Endothelial cell of umbilical vein (primary cell): ENCODE measurements around the gene ZNF652. TPM values are rescaled to one million over a fixed set of nuclear protein-coding genes. Genes with fewer than 3 reads are reported as not detected.
"Not testable (repeated sequence)": the region's sequence is repeated elsewhere in the genome, so short reads cannot be mapped to it uniquely, and the experiment has no call there.

ENCODE experiments used
- BruUV-seq: library from RNA; stranded (reverse); fragments of 400-500 nt; replicated peaks from 2 replicates; lab custom pipeline; 2021; lab: Mats Ljungman, UMichigan
- CTCF ChIA-PET: fragments of 300-600, 350-600 bp; sonication (Branson Sonifier 250); formaldehyde crosslinking; loops from one replicate; lab custom pipeline; 2021; ENCODE audit warnings: antibody characterized with exemption, inconsistent platforms; lab: Charles Lee
- POLR2A ChIA-PET: fragments of 300-600, 350-600 bp; sonication (Branson Sonifier 250); formaldehyde crosslinking; loops from one replicate; lab custom pipeline; 2021; ENCODE audit warnings: antibody characterized with exemption, inconsistent platforms; lab: Charles Lee
- DNase-seq: peaks from one replicate; pipeline ENCODE4 v3.0.0-alpha.2; 2011; ENCODE audit warnings: low read depth, low spot score
- FAIRE-seq: peaks from 2 replicates; lab custom pipeline; 2011; peaks lifted over from hg19 to GRCh38; lab: Jason Lieb, UNC
- H2AFZ ChIP-seq: 2 replicates; pipeline ENCODE4 v1.6.0; 2012; ENCODE audit warnings: low read depth, low read length, control low read depth, inconsistent platforms
- H3K27ac ChIP-seq: 2 replicates; pipeline ENCODE4 v1.5.1; 2011; ENCODE audit warnings: low read depth, mild to moderate bottlenecking, control low read depth, low read length, moderate library complexity; ENCODE audit not compliant: insufficient read depth
- H3K27me3 ChIP-seq, 2 experiments: 2 replicates each; pipeline versions ENCODE4 v1.6.0 to v1.6.1; 2011; ENCODE audit warnings: low read length in 2 of 2, mixed read lengths in 1 of 2; ENCODE audit not compliant: control insufficient read depth in 2 of 2, insufficient read depth in 2 of 2
- H3K36me3 ChIP-seq, 2 experiments: 2 replicates in 1 of 2; 3 replicates in 1 of 2; pipeline ENCODE4 v1.5.1; 2011; ENCODE audit warnings: low read length in 2 of 2, mild to moderate bottlenecking in 1 of 2, moderate library complexity in 1 of 2; ENCODE audit not compliant: control insufficient read depth in 2 of 2, insufficient read depth in 2 of 2; ENCODE audit errors: extremely low read depth in 1 of 2
- H3K4me1 ChIP-seq: 3 replicates; pipeline ENCODE4 v1.5.1; 2011; ENCODE audit warnings: mild to moderate bottlenecking, low read length; ENCODE audit not compliant: control insufficient read depth, insufficient read depth; ENCODE audit errors: extremely low read depth
- H3K4me2 ChIP-seq: 2 replicates; pipeline ENCODE4 v1.6.1; 2011; ENCODE audit warnings: low read length, control low read depth, mixed read lengths; ENCODE audit not compliant: insufficient read depth
- H3K4me3 ChIP-seq, 3 experiments: fragments of 200-600 bp in 1 of 3; sonication (generic), shearing (Covaris generic) in 1 of 3; replicated peaks in 1 of 3; 2 replicates each; pipeline ENCODE4 v1.5.1; 2011 to 2016; ENCODE audit warnings: control low read depth in 3 of 3, low read length in 3 of 3, mild to moderate bottlenecking in 2 of 3, inconsistent platforms in 1 of 3, low read depth in 1 of 3, moderate library complexity in 1 of 3; ENCODE audit not compliant: insufficient read depth in 1 of 3
- H3K79me2 ChIP-seq: 2 replicates; pipeline ENCODE4 v1.6.0; 2012; ENCODE audit warnings: low read length, inconsistent platforms; ENCODE audit not compliant: control insufficient read depth, insufficient read depth
- H3K9ac ChIP-seq: replicated peaks from 2 replicates; pipeline ENCODE3; 2011; ENCODE audit warnings: low read length, control low read depth; ENCODE audit not compliant: insufficient read depth; ENCODE audit errors: extremely low read depth
- H3K9me1 ChIP-seq: replicated peaks from 3 replicates; pipeline ENCODE4 v1.6.0; 2011; ENCODE audit warnings: mild to moderate bottlenecking, low read length; ENCODE audit not compliant: control insufficient read depth, insufficient read depth; ENCODE audit errors: extremely low read depth
- H3K9me3 ChIP-seq: replicated peaks from 2 replicates; pipeline ENCODE4 v1.5.1; 2012; ENCODE audit warnings: low read length, inconsistent platforms; ENCODE audit not compliant: control insufficient read depth, insufficient read depth
- H4K20me1 ChIP-seq: replicated peaks from 2 replicates; pipeline ENCODE3; 2011; ENCODE audit warnings: mild to moderate bottlenecking, low read length; ENCODE audit not compliant: control insufficient read depth, insufficient read depth; ENCODE audit errors: extremely low read depth
- POLR2AphosphoS5 ChIP-seq: IDR thresholded peaks from 2 replicates; pipeline ENCODE4 v1.6.1; 2012; ENCODE audit warnings: low read depth, mild to moderate bottlenecking, control low read depth, low read length, moderate library complexity; ENCODE audit not compliant: insufficient read depth
- dilution Hi-C: fragments of 300-500 bp; cut with MboI; formaldehyde crosslinking; loops from one replicate; pipeline ENCODE4 v1.15.0; 2019; ENCODE audit warnings: low sequenced_read_pairs; ENCODE audit not compliant: extremely low pct_ligation_motif_present
- intact Hi-C: fragments of 100-400 bp; cut with micrococcal nuclease; formaldehyde crosslinking; loops from one replicate; pipeline ENCODE4 v1.10.0; 2022
- polyA plus RNA-seq, 4 experiments: library from polyadenylated mRNA; depleted of rRNA in 3 of 4; stranded (reverse) in 3 of 4; unstranded in 1 of 4; fragments of >200 nt; gene quantifications; 2 replicates each; pipeline versions ENCODE4 v1.2.1 to v1.2.3, GENCODE V29; 2011 to 2012; ENCODE audit warnings: missing spikeins in 1 of 4
- total RNA-seq: library from RNA; stranded (reverse); gene quantifications from 2 replicates; pipeline ENCODE4 v1.2.3, GENCODE V29; 2021

Gene ZNF652
- total and polyA plus RNA-seq, 2 donors (not counting 3 experiments of a cell fraction or from before 2014, with no cell fraction given), result 6.1 to 18.6 TPM

DNA sequence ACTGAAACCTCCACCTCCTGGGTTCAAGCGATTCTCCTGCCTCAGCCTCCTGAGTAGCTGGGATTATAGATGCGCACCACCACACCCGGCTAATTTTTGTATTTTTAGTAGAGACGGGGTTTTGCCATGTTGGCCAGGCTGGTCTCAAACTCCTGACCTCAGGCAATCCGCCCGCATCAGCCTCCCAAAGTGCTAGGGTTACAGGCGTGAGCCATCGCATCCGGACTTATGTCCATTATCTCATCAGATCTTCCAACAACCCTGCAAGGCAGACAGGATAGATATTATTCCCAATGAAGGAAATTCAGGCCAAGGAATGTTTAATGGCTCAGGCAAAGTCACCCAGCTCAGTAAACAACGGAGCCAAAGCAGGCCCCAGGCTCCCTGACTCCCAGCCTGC is 3.1 kb upstream of the ZNF652 start:
- dilution Hi-C loops, result not testable (repeated sequence)
- peaks cover 13% of the 10 kb centered on the region for H3K4me1 ChIP-seq

DNA sequence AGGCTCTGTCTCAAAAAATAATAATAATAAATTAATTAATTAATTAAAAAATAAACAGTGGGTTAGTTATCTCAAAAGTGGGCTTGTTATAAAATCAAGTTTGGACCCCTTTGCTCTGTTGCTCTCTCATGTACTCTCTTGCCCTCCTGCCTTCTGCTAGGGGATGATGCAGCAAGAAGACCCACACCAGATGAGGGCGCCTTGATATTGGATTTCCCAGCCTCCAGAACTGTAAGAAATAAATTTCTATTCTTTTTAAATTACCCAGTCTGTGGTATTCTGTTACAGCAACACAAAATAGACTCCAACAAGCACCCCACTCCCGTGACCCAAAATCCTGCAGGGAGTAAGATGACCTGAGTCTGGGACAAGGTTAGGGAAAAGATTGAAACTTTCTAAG is 2.1 kb upstream of the ZNF652 start:
- intact Hi-C loops (no loop called here), dilution Hi-C loops (no loop called here)
- FAIRE-seq (no peak), DNase-seq (no peak)
- H3K27ac ChIP-seq, result no peak overlapping the region
- H3K4me2 ChIP-seq, result no peak overlapping the region
- peaks cover 21% of the 10 kb centered on the region for H3K79me2 ChIP-seq
- CTCF ChIA-PET, result no interaction called here
- H2AFZ ChIP-seq, result no peak overlapping the region
- no TSS peak for BruUV-seq
- peaks cover 19% of the 10 kb centered on the region for H3K4me1 ChIP-seq
- H3K9me3 ChIP-seq, result no peaks in the 10 kb centered on the region
- no peak for TF ChIP-seq POLR2AphosphoS5
- H3K36me3 ChIP-seq, result no peaks in the 10 kb centered on the region
- H3K9ac ChIP-seq, result no peak overlapping the region
- POLR2A ChIA-PET, result no interaction called here
- no peaks in the 10 kb centered on the region for H3K9me1 ChIP-seq
- no peaks in the 10 kb centered on the region for H3K27me3 ChIP-seq
- peaks cover 5% of the 10 kb centered on the region for H4K20me1 ChIP-seq
- H3K4me3 ChIP-seq, result no peak overlapping the region

More for the DNA sequence above, 3.1 kb upstream of the ZNF652 start:
- H3K9me1 ChIP-seq, FAIRE-seq, BruUV-seq, H3K36me3 ChIP-seq, DNase-seq, H2AFZ ChIP-seq, H4K20me1 ChIP-seq, H3K9ac ChIP-seq, H3K4me2 ChIP-seq, intact Hi-C loops, H3K27ac ChIP-seq, H3K4me3 ChIP-seq, H3K9me3 ChIP-seq, H3K27me3 ChIP-seq: not testable (repeated sequence)
- CTCF ChIA-PET, result interaction anchor here (0.7 to 1.2 kb wide), 2 partner anchors 36 to 50 kb away, joined by 3 to 4 read pairs; no protein-coding TSS in a partner anchor
- H3K79me2 ChIP-seq, result peaks cover 11% of the 10 kb centered on the region
- POLR2A ChIA-PET, result interaction anchor here (0.5 kb wide), 1 partner anchor 25 kb away, joined by 10 read pairs; no protein-coding TSS in a partner anchor
